Tibial nerve (tissue), 4 donors: ENCODE results near the gene MAX.

Experiments used
- CTCF ChIP-seq, 5 experiments: fragments of 200-600 bp in 3 of 5; fragments of 450-650 bp in 2 of 5; sonication (generic) in 3 of 5; IDR thresholded peaks; one replicate each; pipeline ENCODE4 v1.5.1; 2016 to 2019; ENCODE audit warnings: antibody characterized with exemption in 5 of 5, mild to moderate bottlenecking in 3 of 5, moderate library complexity in 2 of 5
- EP300 ChIP-seq, 2 donors: sonication (generic); formaldehyde crosslinking; IDR thresholded peaks; one replicate each; pipeline ENCODE4 v1.6.1; 2017; ENCODE audit warnings: antibody characterized with exemption in 2 of 2, mild to moderate bottlenecking in 1 of 2
- POLR2A ChIP-seq, 2 donors: fragments of 450-650 bp; IDR thresholded peaks; one replicate each; pipeline ENCODE4 v1.6.1; 2017; ENCODE audit warnings: antibody characterized with exemption in 2 of 2, mild to moderate bottlenecking in 2 of 2, moderate library complexity in 2 of 2

GRCh38 chr14:65057695-65058094 lies 44.6 kb downstream of the MAX start:
- TF ChIP-seq CTCF (IDR thresholded peaks at IDR 0.05) (no peak), EP300 (IDR thresholded peaks at IDR 0.05) (no peak), POLR2A (IDR thresholded peaks at IDR 0.05) (no peak)
